ENCODE measurements around the gene CLECL1.

The CLECL1 gene

DNA sequence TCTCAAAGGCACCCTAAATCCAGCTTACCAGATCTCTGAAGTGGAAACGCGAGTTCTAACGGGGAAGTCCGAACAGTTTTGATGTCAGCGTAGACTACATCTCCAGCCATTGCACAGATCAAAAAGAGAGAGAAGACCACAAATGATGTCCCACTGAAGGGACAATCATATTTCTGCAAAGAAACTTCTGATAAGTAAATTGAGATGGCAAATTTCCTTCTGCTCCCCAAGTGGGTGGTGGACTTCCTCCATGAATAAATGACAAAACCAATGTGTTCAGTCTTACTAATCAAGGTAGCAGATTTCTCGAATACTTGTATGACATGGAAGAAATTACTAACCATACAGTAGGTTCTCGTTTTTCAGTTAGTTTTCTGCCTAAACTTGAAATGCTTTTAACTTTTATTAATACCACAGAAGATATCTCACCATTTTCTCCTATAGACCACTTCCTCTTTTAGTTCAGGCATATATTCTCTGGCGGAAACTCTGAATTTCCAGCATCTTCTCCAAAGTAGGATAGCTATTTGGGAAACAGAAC, at the start of gene CLECL1:
Gene CLECL1 (minus strand): TSS at position 177 of the 541 bp plus-strand sequence.
- no peak for DNase-seq

DNA sequence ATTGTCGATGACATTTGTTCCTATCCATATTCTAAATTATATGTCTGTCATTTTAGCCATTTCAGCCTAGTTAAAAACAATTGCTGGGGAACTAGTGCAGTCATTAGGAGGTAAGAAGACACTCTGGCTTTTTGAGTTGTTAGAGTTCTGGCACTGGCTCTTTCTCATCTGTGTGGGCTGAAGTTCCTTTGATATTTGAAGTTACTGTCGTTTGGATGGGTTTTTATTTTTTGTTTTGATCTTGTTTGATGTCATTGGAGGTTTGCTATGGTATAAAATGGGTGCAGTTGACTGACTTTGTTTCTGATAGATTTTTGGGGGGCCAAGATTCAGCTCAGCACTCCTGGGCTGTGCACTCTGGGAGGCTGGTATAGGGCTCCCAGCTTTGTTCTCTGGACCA, 48.5 kb upstream of the CLECL1 start:
- DNase-seq, result no peak

GRCh38 chr12:9779209-9779608, 46.3 kb upstream of the CLECL1 start:
- DNase-seq, result no peak

- no peak for DNase-seq
Observed at GRCh38 chr12:9776781-9777180, 43.9 kb upstream of the CLECL1 start.

GRCh38 chr12:9773216-9773877, 40.5 kb upstream of the CLECL1 start:
- no peak for DNase-seq

DNA sequence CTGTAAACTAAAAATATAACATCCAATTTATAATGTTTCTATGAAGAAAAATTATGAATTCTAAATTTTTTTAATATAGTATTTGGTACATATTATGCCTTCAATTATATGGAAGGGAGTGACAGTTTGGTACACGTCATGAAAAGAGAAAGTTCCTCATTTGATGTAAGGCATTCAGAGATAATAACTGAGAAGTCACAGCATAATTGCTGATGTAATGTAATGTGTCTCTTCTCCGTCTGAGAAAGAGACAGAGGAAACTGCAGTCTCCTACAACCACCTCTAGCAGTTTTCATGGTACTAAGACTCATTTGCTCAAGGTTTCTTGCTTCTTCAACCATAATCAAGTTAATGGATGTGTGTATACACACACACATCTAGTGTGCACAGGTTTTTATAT, 30.1 kb upstream of the CLECL1 start:
- DNase-seq, result no peak

DNA sequence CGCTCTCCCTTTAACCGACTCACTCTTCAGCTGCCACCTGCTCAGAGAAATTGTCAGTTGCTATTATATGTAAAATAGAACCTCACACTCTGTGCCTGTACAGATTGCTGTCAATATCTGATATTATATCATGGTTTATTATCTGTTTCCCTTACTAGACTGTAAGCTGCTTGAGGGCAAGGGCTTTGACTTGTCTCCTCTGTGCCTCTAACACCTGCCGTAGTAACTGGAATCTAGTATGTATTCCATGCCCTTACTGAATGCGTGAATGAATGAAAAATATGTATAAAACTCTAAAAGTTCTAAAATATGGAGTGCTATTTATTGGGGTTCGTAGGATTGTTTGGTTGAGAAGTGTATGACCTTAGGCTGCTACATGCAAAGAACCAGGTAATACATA, 29.5 kb upstream of the CLECL1 start:
- DNase-seq, result no peak

GRCh38 chr12:9761419-9761781, 28.5 kb upstream of the CLECL1 start:
- DNase-seq, result no peak

- peak; percentile 70 for DNase-seq
Observed at GRCh38 chr12:9760699-9761418, 28.0 kb upstream of the CLECL1 start, which contains the start of gene CD69. Gene CD69, minus strand, starts transcription at chr12:9760901. Its CDS starts 81 bp downstream, at chr12:9760820.

- no peak for DNase-seq
Observed at GRCh38 chr12:9760120-9760519, 27.2 kb upstream of the CLECL1 start.

- no peak for DNase-seq
Observed at GRCh38 chr12:9759694-9760093, 26.8 kb upstream of the CLECL1 start.

GRCh38 chr12:9758119-9758518, 25.2 kb upstream of the CLECL1 start:
- DNase-seq, result no peak

DNA sequence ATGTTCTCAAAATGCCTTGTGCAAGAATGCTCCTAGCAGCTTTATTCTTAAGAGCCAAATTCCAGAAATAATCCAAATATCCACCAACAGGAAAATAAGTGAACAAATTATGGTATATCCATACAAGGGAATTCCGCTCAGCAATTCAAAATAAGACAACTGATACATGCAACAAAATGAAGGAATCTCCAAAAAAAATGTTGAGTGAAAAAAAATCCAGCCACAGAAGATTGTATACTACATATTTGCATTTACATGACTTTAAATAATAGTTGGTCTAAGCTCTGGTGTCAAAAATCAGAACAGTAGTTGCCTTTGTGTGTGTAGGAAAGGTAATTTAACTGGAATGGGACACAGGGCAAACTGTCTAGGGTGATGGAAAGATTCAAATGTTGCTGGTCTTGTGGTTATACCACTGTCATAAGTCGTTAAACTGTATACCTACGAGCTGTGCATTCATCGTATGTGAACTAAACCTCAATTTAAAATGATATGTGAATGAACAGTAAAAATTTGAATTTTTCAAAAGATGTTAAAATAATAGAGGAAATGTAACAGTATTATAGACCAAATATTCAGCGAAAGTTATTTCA, 24.6 kb upstream of the CLECL1 start:
- no peak for DNase-seq

- peak; percentile 42 for DNase-seq
Observed at GRCh38 chr12:9756706-9757105, 23.8 kb upstream of the CLECL1 start.

DNA sequence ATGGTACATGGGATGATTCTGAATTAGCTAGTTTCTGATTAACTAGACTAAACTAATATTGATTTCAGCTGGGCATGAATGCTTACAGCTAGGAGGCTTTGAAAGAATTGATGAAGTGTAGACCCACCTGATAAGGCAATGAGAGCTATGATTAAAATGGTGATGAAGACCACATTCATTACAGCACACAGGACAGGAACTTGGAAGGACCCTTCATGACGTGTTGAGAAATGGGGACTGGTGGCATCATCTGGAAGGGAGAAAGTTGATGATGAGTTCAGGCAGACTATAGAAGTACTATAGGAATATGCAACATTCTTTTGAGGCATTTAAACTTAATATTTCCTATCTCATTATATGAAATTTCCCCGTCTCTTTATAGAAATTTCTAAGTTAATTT, 23.3 kb upstream of the CLECL1 start:
- no peak for DNase-seq

DNA sequence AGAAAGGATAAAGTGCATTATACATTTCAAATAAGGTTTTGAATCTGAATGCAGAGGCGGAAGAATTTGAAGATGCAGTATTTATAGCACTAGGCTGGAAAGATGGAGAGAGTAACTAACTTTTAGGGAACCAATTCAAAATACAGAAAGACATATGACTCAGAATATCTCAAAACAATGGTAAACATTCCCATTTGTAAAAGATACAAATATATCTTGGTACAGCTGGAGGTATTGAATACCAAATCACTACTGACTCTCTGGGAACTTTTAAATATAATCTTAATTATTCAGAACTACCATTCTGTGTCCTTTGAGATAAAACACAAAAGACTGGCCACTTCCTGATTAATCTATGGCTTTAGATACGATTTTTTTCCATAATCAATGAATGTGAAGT, 22.7 kb upstream of the CLECL1 start:
- no peak for DNase-seq

DNA sequence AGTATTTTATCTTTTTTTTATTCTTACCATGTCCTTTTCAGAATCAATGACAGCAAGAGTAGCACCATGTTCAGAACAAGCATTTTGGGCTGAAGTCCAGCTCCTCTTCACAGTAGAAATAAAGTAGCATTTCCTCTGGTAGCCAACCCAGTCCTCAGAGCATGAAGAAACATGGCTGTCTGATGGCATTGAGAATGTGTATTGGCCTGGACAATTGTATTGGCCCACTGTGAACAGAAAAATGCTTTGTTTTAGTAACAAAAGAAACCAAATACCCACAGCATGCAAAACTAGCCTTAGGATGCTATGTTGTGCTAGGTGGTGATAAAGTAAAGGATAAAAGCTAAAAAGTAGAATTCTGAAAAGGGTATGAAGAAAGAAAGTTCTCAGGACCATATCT, 22.1 kb upstream of the CLECL1 start:
- DNase-seq, result no peak

DNA sequence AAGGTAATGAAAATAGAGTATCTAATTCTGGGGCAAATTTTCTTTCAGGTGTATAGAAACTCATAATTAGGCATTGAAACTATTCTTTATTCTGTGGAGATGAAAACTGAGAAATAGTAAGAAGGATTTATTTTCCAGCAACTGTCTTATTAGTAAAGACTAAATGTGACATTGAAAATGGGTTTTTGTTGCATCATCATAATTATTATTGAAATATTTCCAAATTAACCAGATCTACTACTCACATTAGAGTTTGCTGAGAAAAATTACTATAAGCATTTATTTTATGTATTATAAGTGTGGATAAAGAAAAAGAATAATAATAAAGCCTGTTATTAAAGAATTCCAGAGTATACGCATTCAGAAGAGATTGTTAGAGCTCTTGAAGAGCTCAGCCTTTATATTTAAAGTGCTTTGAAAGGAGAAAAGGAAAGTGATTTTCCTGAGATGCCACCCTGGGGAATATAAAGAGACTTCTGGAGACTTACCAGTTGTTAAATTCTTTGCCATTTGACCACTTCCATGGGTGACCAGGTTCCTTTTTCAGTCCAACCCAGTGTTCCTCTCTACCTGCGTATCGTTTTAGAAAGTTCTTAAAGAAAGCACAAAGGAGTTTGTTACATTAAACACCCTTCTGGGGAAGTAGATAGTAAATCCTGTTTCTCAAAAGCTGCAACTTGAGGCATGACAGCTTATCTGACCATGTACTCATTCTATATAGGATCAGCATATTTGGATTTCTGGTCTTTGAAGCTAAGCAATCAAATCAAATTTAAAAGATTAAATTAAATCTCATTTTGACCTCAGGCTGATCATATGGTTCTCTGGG, 21.4 kb upstream of the CLECL1 start:
- DNase-seq, result no peak

DNA sequence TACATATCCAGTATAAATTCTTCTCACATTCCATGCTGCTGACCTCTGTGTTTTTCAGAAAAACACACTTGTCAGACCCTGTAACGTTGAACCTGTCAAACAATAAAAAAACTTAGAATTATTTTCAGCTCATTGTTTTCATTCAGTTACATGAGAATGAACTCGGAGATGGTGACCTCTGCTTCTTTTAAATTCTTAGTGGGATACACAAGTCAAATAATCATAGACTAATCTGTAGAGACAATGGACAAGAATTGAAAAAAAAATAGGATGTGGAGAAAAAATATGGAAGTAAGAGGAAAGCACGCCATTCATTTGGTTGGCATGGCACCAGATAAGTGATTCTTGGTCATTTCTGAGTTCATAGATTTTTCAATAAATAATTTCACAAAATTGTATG, 20.6 kb upstream of the CLECL1 start:
- DNase-seq, result no peak

DNA sequence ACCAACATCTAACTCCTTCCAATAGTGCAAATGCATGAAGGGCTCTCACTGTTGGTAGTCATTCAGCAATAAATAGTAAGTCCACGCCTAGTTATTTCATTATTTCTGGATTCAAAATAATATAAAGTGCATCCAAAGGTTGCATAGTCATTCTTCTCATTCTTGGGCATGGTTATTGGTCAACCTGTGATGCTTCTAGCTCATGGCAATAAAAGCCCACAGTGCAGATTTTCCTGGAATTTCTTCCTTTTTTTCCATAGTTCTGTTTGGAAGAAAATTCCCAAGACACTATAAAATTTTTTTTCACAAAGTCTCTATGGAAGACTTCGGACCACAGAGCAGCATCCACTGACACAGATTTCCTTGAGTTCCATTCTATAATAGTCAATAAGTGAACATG, 20.2 kb upstream of the CLECL1 start:
- DNase-seq, result no peak

DNA sequence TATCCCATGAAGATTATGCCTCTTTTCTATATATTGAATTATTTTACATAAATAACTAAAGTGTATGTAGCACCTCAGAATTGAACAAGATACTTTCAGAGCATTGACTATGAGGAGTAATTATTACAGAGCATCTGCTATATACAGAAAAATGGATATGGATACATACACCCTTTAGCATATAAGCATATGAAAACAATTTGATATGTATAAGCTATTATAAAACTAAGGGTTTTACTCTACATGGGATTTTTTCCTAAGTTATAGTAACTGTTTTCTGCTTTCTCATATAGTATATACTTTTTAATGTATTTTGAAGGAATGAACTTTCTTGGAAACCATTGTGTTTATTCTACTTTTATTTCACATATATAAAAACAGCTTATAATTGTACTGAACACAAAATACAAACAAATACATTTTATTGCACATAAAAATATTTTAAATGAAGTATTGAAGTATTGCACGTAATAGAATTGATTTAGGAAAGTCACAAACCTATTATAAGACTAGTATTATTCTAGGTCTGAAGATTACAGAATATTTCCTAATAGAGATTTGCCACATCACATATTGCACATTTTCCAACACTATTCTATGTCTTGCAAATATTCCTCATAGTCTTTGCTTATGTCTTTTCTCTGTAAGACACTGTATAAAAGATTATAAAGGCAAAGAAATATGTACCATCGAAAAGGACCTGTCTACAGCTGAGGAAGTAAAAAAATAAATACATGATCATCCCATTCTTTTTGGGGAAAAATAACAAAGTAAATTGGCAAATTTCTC, 19.4 kb upstream of the CLECL1 start:
- no peak for DNase-seq
